ENCODE results near the gene ULBP1. TPM values are rescaled to one million over a fixed set of nuclear protein-coding genes. Genes with fewer than 3 reads are reported as not detected.
"Not testable (repeated sequence)": the region's sequence is repeated elsewhere in the genome, so short reads cannot be mapped to it uniquely, and the experiment has no call there.

ULBP1 gene
- total and polyA plus RNA-seq, 7 donors, result 0.09 to 0.55 TPM; not detected in 5

- no peak within 1 kb of the TSS for H3K27ac ChIP-seq
- no peaks in the 10 kb centered on the region for H3K9me3 ChIP-seq
- intact Hi-C loops (cut with DNase I), result no loop called here
- WGBS, 2 donors, result 1% methylated on average over 62 of the region's 62 CpGs
- peaks cover 33 to 71% (median 56%) of the 10 kb centered on the region in 3 donors for H3K27me3 ChIP-seq
- H3K36me3 ChIP-seq, result no peaks in the 10 kb centered on the region
- H3K4me1 ChIP-seq, result peaks cover 0 to 34% (median 26%) of the 10 kb centered on the region in 4 donors
- H3K4me3 ChIP-seq, result peak within 1 kb of the TSS; percentile 22 to 50 (median 39)
- peak; percentile 86 for DNase-seq
- TF ChIP-seq EP300 (IDR thresholded peaks at IDR 0.05) (no peak), CTCF (IDR thresholded peaks at IDR 0.05) (no peak), POLR2A (IDR thresholded peaks at IDR 0.05) (no peak), POLR2AphosphoS5 (IDR thresholded peaks at IDR 0.05) (peak in 1 of 4 donors; percentile 81)
Observed at GRCh38 chr6:149941583-149942460, 21.9 kb upstream of the ULBP1 start, which contains the start of gene ULBP2. TSS of gene ULBP2 (plus strand) at chr6:149942014. CDS start at chr6:149942073, 59 bp downstream.

- no peak for TF ChIP-seq POLR2AphosphoS5 (IDR thresholded peaks at IDR 0.05)
- TF ChIP-seq EP300 (IDR thresholded peaks at IDR 0.05), result no peak
- no peak for TF ChIP-seq POLR2A (IDR thresholded peaks at IDR 0.05)
- TF ChIP-seq CTCF (IDR thresholded peaks at IDR 0.05), result no peak
- no peaks in the 10 kb centered on the region for H3K9me3 ChIP-seq
- no peak overlapping the region for H3K27ac ChIP-seq
- DNase-seq, result no peak
- intact Hi-C loops (cut with DNase I), result no loop called here
- H3K4me3 ChIP-seq, result peak overlapping the region in 3 of 4 donors; percentile 32 to 50 (median 46)
- 12 to 21% methylated on average over 13 of the region's 13 CpGs for WGBS, 2 donors
- H3K36me3 ChIP-seq, result no peaks in the 10 kb centered on the region
- H3K4me1 ChIP-seq, result peaks cover 0 to 34% (median 26%) of the 10 kb centered on the region in 4 donors
- peaks cover 32 to 65% (median 50%) of the 10 kb centered on the region in 3 donors for H3K27me3 ChIP-seq
Observed at GRCh38 chr6:149942461-149942829, 21.3 kb upstream of the ULBP1 start.

- 80 to 81% methylated on average over 5 of the region's 5 CpGs for WGBS, 2 donors
- H3K4me3 ChIP-seq; H3K9me3 ChIP-seq; H3K36me3 ChIP-seq; DNase-seq; H3K27ac ChIP-seq; intact Hi-C loops (cut with DNase I): not testable (repeated sequence)
- Histone ChIP-seq H3K27me3 (peaks cover 27 to 63% (median 44%) of the 10 kb centered on the region in 3 donors), H3K4me1 (peaks cover 0 to 31% (median 23%) of the 10 kb centered on the region in 4 donors)
Observed at GRCh38 chr6:149943321-149943720, 20.4 kb upstream of the ULBP1 start.

- H3K27ac ChIP-seq; H3K36me3 ChIP-seq; H3K9me3 ChIP-seq; H3K4me3 ChIP-seq; intact Hi-C loops (cut with DNase I); DNase-seq: not testable (repeated sequence)
- H3K27me3 ChIP-seq, result peaks cover 10 to 62% (median 24%) of the 10 kb centered on the region in 3 donors
- peaks cover 0 to 20% (median 14%) of the 10 kb centered on the region in 4 donors for H3K4me1 ChIP-seq
- 79 to 85% methylated on average over 5 of the region's 6 CpGs for WGBS, 2 donors
Observed at GRCh38 chr6:149945276-149945675, 18.5 kb upstream of the ULBP1 start.

- WGBS, 2 donors, result 55 to 63% methylated on average over 7 of the region's 7 CpGs
- H3K36me3 ChIP-seq; H3K4me1 ChIP-seq; H3K27ac ChIP-seq; H3K4me3 ChIP-seq; H3K9me3 ChIP-seq; intact Hi-C loops (cut with DNase I): not testable (repeated sequence)
- peak; percentile 42 for DNase-seq
- peaks cover 0 to 62% (median 19%) of the 10 kb centered on the region in 3 donors for H3K27me3 ChIP-seq
Observed at GRCh38 chr6:149946631-149947030, 17.1 kb upstream of the ULBP1 start.

- WGBS, 2 donors, result no CpG with 5 or more reads among the region's 1 CpG
- DNase-seq; H3K4me3 ChIP-seq; H3K9me3 ChIP-seq; H3K4me1 ChIP-seq; intact Hi-C loops (cut with DNase I); H3K36me3 ChIP-seq; H3K27ac ChIP-seq: not testable (repeated sequence)
- peaks cover 6 to 62% (median 19%) of the 10 kb centered on the region in 3 donors for H3K27me3 ChIP-seq
Observed at GRCh38 chr6:149947533-149947932, 16.2 kb upstream of the ULBP1 start.
